Measurements from ENCODE around the gene MAPK4.

Gene MAPK4

GRCh38 chr18:50623694-50624352 is 63.9 kb downstream of the MAPK4 start:
- Histone ChIP-seq H3K9ac (ENCODE audit: low read length) (no peak overlapping the region), H2AFZ (ENCODE audit: low read depth, low read length) (no peak overlapping the region), H3K27ac (ENCODE audit: low read length) (no peak overlapping the region), H3K36me3 (replicated peaks; ENCODE audit: low read depth, low read length) (no peaks in the 10 kb centered on the region), H3K4me2 (ENCODE audit: low read length) (no peak overlapping the region), H3K4me3 (ENCODE audit: low read length) (no peak overlapping the region), H4K20me1 (ENCODE audit: insufficient read depth, low read length) (no peaks in the 10 kb centered on the region), H3K9me3 (ENCODE audit: insufficient read depth, low read length) (no peaks in the 10 kb centered on the region), H3K79me2 (ENCODE audit: low read length) (no peaks in the 10 kb centered on the region), H3K4me1 (ENCODE audit: low read length) (no peaks in the 10 kb centered on the region), H3K27me3 (ENCODE audit: low read depth, low read length) (peaks cover 31% of the 10 kb centered on the region)
- no peak for TF ChIP-seq EZH2phosphoT487 (IDR thresholded peaks at IDR 0.05; ENCODE audit: low read depth)
- no peak for TF ChIP-seq CTCF (IDR thresholded peaks at IDR 0.05; ENCODE audit: low read depth, low read length)

GRCh38 chr18:50624981-50625380 is 65.1 kb downstream of the MAPK4 start:
- no peak overlapping the region for H2AFZ ChIP-seq (ENCODE audit: low read depth, low read length)
- no peak overlapping the region for H3K27ac ChIP-seq (ENCODE audit: low read length)
- no peaks in the 10 kb centered on the region for H3K4me1 ChIP-seq (ENCODE audit: low read length)
- H3K9ac ChIP-seq (ENCODE audit: low read length), result no peak overlapping the region
- TF ChIP-seq CTCF (IDR thresholded peaks at IDR 0.05; ENCODE audit: low read depth, low read length) (no peak), EZH2phosphoT487 (IDR thresholded peaks at IDR 0.05; ENCODE audit: low read depth) (no peak)
- no peak overlapping the region for H3K4me2 ChIP-seq (ENCODE audit: low read length)
- H3K9me3 ChIP-seq (ENCODE audit: insufficient read depth, low read length), result no peaks in the 10 kb centered on the region
- peaks cover 31% of the 10 kb centered on the region for H3K27me3 ChIP-seq (ENCODE audit: low read depth, low read length)
- H3K4me3 ChIP-seq (ENCODE audit: low read length), result no peak overlapping the region
- no peaks in the 10 kb centered on the region for H3K36me3 ChIP-seq (replicated peaks; ENCODE audit: low read depth, low read length)
- H3K79me2 ChIP-seq (ENCODE audit: low read length), result no peaks in the 10 kb centered on the region
- no peaks in the 10 kb centered on the region for H4K20me1 ChIP-seq (ENCODE audit: insufficient read depth, low read length)

GRCh38 chr18:50626317-50626716 is 66.4 kb downstream of the MAPK4 start:
- Histone ChIP-seq H3K4me1 (ENCODE audit: low read length) (no peaks in the 10 kb centered on the region), H3K4me3 (ENCODE audit: low read length) (no peak overlapping the region), H3K9me3 (ENCODE audit: insufficient read depth, low read length) (no peaks in the 10 kb centered on the region), H3K27ac (ENCODE audit: low read length) (no peak overlapping the region), H4K20me1 (ENCODE audit: insufficient read depth, low read length) (no peaks in the 10 kb centered on the region), H3K4me2 (ENCODE audit: low read length) (no peak overlapping the region), H3K9ac (ENCODE audit: low read length) (no peak overlapping the region), H3K36me3 (replicated peaks; ENCODE audit: low read depth, low read length) (no peaks in the 10 kb centered on the region), H2AFZ (ENCODE audit: low read depth, low read length) (no peak overlapping the region), H3K27me3 (ENCODE audit: low read depth, low read length) (peaks cover 33% of the 10 kb centered on the region), H3K79me2 (ENCODE audit: low read length) (no peaks in the 10 kb centered on the region)
- TF ChIP-seq CTCF (IDR thresholded peaks at IDR 0.05; ENCODE audit: low read depth, low read length), result no peak
- no peak for TF ChIP-seq EZH2phosphoT487 (IDR thresholded peaks at IDR 0.05; ENCODE audit: low read depth)

- Histone ChIP-seq H4K20me1 (ENCODE audit: insufficient read depth, low read length) (no peaks in the 10 kb centered on the region), H3K9me3 (ENCODE audit: insufficient read depth, low read length) (no peaks in the 10 kb centered on the region), H3K79me2 (ENCODE audit: low read length) (no peaks in the 10 kb centered on the region), H3K36me3 (replicated peaks; ENCODE audit: low read depth, low read length) (no peaks in the 10 kb centered on the region), H3K4me2 (ENCODE audit: low read length) (no peak overlapping the region), H3K4me1 (ENCODE audit: low read length) (no peaks in the 10 kb centered on the region), H3K27ac (ENCODE audit: low read length) (no peak overlapping the region), H3K27me3 (ENCODE audit: low read depth, low read length) (peaks cover 28% of the 10 kb centered on the region), H2AFZ (ENCODE audit: low read depth, low read length) (no peak overlapping the region), H3K4me3 (ENCODE audit: low read length) (no peak overlapping the region), H3K9ac (ENCODE audit: low read length) (no peak overlapping the region)
- TF ChIP-seq EZH2phosphoT487 (IDR thresholded peaks at IDR 0.05; ENCODE audit: low read depth), result no peak
These were observed 68.0 kb downstream of the MAPK4 start for GRCh38 chr18:50627594-50628532.

Measured in OCI-LY3 (cell line).